Superior temporal gyrus (tissue), 1 donor: ENCODE results near the gene SVBP.

ENCODE experiments used
- DNase-seq: peaks from one replicate; pipeline ENCODE4 v3.0.0-alpha.2; 2016; ENCODE audit errors: extremely low spot score

SVBP gene

GRCh38 chr1:42806171-42806570, 11.0 kb downstream of the SVBP start:
- no peak for DNase-seq

DNA sequence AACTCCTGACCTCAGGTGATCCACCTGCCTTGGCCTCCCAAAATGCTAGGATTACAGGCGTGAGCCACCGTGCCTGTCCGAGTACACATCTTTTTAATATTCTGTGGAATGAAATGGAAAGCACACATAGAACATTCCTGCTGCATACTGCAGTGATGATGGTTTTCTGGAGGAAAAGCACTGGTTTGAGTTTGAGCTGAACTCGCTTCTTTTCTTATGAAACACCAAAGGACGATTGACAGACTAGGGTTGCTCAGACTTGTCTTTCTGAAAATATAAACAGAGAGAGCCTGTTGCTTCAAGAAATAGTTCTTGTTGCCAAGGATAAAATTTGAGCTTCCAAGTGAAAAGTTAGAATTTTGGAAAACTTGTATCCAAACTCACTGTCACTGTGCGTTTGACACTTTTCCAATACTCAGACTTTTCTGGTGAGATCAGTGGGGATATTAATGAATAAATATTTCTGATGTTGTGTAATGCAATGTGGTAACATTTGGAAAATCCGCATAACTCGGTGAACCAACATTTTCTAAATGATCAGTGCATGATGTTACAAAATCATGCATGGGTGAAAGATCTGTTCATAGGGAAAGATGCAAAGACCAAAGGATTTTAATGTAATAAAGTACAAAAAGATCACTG, 15.2 kb downstream of the SVBP start:
- DNase-seq, result no peak

DNA sequence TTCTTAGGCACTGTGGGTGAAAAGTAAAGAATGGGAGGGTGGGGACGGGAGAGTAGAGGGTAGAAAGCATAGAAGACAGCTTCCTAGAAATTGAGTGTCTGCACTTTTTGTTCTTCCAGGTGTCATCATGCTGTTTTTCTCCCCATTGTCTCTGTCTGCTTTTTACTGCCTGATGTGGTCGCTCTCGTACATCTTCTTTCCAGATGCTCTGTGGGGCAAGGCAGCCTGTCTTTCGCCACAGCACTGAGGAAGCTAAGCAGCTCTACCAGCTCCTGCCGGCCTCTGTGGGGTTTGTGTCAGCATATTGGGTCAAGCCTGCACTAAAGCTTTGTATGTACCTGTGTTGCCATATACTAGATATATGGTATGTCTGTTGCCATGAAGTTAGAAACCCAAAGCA, 19.2 kb downstream of the SVBP start:
- DNase-seq, result no peak

GRCh38 chr1:42797414-42797813, 19.8 kb downstream of the SVBP start:
- DNase-seq, result no peak

DNA sequence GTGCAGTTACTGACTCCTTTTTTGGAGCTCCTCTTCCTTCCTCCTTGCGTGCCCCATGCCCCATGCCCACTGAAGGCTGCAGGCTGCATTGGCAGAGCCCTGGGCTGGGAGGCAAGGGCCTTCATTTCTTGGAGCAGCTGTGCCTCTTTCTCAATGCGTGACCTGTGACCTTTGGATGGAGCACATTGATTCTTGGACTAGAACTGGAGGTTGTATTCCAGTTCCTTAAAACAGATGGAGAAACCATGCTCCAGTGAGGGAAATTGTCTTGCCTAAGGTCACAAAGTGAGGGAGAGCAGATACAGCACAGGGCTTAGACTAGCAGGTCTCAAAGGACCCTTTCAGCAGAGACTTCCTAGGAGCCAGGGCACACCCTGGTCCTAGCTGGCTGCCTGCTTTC, 23.4 kb downstream of the SVBP start:
- no peak for DNase-seq

GRCh38 chr1:42788021-42788420, 29.2 kb downstream of the SVBP start:
- no peak for DNase-seq

GRCh38 chr1:42786097-42786496, 31.1 kb downstream of the SVBP start:
- DNase-seq, result no peak

GRCh38 chr1:42784946-42785693, 32.1 kb downstream of the SVBP start, which contains the start of gene TMEM269:
Gene TMEM269 (plus strand): TSS chr1:42784991. CDS start chr1:42789894, 4,903 bp downstream.
- DNase-seq, result no peak

- DNase-seq, result no peak
Observed at GRCh38 chr1:42784547-42784945, 32.7 kb downstream of the SVBP start.

- no peak for DNase-seq
Observed at GRCh38 chr1:42783092-42783491, 34.1 kb downstream of the SVBP start.

GRCh38 chr1:42780176-42780575, 37.0 kb downstream of the SVBP start:
- DNase-seq, result no peak

DNA sequence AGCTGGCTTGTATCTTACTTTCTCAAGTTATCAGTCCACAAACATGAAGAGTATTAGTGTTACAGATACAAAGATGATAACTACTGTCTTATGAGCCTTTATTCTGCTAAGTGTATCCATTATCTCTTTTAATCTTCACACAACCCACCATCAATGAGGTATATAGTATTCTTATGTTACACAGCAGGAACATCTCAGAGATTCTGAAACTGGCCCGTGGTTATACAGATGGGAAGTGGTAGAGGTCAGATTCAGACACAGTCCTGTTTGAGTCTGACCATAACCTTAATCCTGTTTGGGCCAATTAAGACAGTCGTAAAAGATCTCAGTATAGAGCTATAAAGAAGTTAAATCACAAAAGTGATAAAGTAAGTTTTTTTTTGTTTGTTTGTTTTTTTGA, 37.5 kb downstream of the SVBP start:
- DNase-seq, result no peak

DNA sequence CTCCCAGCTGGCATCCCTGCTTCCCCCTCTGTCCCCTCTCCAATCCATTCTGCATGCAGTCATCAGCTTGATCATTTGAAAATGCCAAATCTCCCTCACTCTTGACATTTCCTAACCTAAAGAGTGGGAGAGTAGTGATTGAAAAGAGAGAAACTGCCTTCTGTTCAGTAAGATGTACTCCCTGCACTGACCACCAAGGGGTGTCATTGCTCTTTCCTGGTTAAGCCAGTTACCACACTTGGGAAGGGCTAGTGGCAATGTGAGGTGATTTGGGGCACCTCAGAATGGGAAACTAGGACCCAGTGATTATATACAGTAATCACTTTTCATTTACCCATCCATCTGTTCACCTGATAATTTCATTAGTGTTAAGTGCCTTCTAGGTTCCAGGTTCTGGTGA, 39.3 kb downstream of the SVBP start:
- peak; percentile 74 for DNase-seq

DNA sequence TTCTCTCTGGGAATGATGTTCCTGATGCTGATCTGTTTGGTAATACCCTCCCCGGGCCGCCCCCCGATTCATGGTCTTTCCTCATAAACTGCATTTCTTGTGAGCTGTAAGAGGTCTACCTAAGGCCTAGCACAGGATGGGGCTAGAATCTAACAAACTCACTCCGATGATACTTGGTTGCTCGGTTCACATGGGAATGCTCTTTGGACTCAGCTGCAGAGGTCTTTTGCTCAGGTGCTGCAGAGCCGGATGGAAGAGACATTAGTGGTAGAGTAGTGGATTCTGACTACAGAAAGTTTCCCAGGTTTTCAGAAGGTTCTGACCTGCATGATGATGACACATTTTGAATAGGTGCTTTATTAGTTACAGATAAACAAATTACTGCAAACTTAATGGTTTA, 40.7 kb downstream of the SVBP start:
- no peak for DNase-seq

DNA sequence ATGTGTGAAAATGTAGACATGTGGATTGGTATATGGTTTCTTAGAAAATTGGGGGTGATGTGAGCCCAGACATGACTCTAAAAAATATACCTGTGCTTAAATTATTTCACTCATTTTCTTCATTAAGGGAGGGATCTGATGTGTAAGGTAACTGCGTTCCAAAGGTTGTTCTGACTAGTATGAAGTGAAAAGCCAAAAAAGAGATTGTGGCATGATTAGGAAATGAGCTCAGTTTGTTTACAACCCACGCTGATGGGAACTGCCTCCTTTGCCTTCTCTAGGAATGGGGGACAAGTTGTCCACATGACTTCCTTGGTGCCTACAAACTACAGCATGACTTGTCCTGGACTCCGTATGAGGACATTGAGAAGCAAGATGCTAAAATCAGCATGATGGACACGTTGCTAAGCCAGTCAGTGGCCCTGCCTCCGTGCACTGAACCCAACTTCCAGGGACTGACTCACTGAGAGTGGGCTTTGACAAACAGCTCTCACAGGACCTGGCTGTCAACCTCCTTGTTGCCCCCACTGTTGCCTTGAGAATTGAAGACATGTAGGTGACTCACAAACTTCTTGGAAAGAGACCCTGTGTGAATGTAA, 42.2 kb downstream of the SVBP start:
- DNase-seq, result no peak

GRCh38 chr1:42773420-42773819, 43.8 kb downstream of the SVBP start:
- DNase-seq, result no peak

DNA sequence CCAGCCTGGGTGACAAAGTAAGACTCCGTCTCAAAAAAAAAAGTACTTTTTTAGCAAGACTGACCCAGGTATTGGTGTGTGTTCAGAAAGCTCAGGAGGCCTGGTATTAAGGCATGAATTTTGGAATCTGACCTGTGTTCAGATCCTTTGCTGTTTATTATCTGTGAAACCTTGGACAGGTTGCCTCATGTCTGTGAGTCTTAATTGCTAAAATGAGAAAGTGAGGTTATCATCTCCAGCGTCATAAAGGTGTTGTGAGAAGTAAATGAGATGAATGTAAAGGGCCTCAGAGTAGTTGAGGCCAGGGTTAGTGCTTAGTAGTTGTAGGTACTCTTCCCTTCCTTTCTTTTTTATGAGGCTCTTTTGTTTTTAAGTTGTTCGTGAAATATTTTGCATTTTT, 47.4 kb downstream of the SVBP start:
- no peak for DNase-seq

GRCh38 chr1:42768172-42768571, 49.0 kb downstream of the SVBP start:
- DNase-seq, result no peak

DNA sequence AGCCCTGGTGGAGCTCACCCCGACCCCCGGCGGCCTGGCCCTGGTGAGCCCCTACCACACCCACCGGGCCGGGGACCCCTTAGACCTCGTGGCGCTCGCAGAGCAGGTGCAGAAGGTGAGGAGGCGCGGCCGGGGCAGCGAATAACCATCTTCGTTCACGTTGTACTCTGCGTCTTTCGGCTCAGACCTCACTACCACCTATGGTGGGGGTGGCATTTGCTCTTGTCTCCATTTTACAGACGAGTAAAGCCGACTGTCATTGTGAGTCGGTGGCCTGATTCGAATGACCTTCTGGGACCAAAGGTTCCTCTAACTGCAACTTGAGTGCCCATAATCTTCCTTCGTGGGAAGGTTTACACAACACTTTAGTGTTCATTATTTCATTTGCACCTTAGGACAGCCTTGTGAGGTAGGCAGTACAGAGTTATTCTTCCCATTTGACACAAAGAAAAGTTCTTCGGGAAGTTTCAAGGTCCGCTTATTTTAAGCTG, 49.6 kb downstream of the SVBP start:
- no peak for DNase-seq

DNA sequence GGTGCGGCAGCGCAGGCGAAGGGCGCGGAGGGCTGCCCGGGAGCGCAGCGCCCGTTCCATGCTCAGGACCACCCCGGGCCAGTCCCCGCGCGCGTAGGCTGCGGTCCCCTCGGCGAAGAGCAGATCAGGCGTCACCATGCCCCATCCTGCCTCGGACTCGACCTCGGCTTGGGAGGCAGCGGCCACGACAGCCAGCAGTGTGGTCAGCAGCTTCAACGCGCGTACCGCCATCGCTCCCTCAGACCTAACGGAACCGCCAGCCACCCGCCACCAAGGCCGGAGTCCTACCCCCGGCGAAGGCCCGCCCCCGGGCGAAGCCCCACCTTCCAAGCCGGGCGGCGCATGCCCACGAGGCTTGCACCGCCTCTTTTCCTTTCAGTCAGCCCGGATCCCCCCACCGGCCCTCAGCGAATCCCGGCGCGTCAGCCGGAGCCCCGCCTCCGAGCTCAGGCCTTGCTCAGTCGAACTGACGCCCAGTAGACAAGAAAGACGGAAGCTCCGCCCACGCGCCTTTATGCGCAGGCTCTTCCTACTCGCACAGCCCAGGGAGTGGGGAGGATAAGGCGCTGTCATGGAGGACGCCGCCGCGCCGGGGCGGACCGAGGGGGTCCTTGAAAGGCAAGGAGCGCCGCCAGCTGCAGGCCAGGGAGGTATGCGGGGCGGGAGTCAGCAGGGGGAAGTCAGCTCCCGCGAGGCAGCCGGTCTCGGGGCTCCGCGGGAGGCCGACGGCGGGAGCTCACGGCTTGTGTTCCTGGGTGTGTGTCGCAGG, 50.3 kb downstream of the SVBP start, which contains the start of the genes C1orf50 and P3H1:
Gene C1orf50, plus strand, starts transcription at position 509 of the 769 bp plus-strand sequence. Its CDS starts 63 bp downstream, at position 572.
Gene P3H1, minus strand, starts transcription at position 288 of the 769 bp plus-strand sequence. Its CDS starts 57 bp downstream, at position 231.
- DNase-seq, result peak; percentile 100

DNA sequence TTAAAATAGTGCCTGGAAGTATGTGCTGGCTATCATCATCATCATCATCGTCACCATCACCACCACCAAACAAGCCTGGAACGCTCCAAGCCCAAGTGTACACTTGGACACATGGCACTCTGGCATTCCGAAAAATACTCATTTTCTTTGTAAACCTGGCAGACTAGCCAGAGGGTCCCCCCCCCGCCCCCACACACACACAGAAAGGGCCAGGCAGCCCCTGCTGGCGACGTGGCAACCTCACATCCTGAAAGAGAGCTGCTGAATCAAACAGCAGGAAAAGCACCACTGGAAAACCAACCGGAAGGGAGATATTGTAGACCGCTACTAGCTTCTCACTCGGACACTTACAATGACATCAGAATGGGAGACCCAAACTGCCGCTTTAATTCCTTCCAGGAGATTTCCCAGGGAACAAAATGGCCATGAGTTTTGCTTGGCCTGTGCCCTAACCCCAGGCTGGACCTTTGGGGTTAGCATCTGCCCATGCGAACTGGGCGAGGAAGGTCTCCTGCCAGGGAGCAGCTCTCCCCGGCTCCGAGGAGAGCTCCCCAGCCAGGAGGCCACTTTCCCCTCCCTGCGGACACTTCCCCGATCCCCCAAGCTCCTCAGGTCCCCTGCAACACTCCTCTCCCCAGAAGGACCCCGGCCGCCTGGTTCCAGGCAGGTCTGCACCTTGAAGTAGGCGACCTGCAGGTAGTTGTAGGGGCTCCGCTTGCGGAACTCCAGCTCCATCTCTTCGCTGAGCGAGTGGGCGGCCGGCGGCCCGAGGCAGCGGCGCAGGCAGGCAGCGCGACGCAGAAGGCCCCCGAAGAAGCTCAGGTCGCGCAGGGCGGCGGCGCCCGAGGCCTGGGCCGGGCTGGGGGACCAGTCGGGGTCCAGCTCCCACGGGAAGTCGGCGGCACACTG, 51.1 kb downstream of the SVBP start:
- peak; percentile 55 for DNase-seq
